ENCODE data around the gene ARMH4.

Gene ARMH4

GRCh38 chr14:58104808-58105207 is 47.2 kb downstream of the ARMH4 start:
- no peak for DNase-seq

DNA sequence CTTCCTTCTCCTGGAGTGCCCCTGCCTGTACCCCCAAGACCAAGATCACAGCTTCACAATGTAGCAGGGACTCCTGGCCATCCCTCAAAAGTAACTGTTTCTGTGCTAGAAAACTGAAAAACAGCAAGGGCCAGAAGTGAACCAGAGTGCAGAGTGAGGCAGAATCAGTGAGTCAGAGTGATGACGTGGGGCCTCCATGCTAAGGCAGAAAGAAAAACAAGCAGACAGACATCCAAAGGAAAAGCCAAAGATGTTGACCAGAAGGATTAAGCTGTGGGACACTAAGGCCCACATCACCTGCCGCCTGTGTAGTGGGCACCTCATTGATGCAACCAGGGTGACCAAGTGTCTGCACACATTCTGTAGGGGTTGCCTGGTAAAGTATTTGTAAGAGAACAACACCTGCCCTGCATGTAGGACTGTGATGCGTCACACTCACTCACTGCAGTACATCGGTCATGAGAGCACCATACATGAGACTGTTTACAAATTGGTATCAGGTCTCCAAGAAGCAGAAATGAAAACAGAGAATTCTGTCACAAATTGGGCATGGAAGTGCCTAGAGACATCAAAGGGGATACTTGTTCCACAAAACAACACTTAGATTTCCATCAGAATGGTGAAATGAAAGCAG is 51.2 kb downstream of the ARMH4 start:
- DNase-seq: no peak

DNA sequence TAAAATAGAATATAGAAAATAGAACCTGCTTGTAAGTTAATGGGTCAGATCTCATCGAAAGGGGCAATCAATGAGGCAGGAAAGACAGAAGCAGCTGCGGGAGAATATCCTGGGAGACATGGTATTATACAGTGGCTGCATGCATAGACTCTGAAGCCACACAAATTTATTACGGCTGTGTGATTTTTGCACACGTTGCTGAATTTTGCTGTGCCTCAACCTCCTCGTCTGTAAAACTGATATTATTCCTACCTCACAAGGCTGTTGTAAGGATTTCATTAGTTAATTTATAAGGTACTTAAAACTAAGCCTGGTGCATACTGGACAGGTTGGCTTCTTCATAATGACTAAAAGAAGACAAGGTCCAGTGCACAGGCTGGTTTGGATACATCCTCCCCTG is 52.3 kb downstream of the ARMH4 start:
- no peak for DNase-seq

- no peak for DNase-seq
Measured at GRCh38 chr14:58098507-58098906, 53.5 kb downstream of the ARMH4 start.

- DNase-seq: no peak
Measured at GRCh38 chr14:58096731-58097130, 55.3 kb downstream of the ARMH4 start.

DNA sequence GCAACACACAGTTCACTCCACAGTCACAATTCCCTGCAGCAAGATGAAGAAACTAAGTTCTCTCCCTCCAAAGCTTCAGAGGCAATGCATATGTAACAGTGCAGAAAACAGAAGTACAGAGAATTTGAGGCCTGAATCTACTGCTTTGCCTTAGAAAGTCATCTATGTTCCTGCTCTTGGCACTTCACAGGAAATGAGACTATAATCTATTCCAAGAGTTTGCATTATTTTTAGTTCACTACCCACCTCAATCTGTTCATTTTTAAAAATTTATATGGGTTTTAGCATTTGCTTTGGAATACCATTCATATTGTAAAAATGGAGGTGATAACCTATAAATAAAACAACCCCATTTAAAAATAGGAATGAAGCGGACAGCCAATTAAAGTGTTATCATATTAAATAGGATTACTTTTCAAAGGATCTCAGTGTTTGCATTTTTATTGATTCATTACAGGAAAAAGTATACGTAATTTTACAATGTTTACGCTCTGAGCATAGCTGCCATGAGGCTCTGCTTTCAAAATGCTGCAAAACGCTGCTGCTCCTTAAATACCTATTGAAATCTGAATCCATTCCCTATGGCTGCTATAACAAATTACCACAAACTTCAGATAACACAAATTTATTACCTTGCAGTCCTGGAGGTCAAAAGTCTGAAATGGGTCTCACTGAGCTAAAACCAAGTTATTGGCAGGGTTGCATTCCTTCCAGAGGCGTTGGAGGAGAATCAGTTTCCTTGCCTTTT is 60.0 kb downstream of the ARMH4 start:
- DNase-seq: no peak

DNA sequence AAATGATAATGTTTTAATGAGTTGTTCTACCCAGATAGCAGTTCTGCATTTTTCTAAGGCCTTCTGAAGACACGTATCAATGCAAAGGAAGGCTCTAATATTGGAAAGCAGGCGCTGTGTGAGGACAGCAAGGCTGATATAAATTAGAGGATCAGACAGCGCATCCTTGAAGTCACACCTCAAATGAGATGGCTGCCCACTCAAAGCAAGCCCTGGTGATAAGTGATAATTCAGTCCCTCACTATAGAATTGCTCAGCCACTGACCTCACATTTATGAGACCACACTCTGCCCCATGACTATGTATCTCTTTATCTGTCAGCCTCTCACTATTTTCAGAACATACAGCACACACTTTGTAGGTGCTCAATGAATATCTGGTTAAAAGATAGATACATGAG is 62.4 kb downstream of the ARMH4 start:
- DNase-seq: no peak

- DNase-seq: peak in 1 of 56 donors; percentile 0
Measured at GRCh38 chr14:58088961-58089360, 63.1 kb downstream of the ARMH4 start.

DNA sequence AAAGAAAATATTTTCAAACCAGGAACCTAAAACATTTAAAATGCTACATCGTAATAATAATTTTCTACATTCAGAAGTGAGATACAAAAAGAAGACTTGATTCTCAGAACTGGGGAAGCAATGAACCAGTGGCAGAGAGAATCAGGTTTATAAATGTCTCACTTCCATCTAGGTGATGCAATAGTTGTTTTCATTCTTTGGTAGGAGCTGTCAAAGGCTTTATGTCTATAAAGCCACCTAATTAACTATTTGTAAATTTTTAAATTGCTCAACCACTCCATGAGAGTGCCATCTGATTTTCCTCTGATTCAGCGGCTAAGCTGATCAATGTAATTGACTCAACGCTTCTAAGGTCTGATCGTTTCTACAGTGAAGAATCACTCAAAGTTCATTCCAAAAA is 66.1 kb downstream of the ARMH4 start:
- no peak for DNase-seq

- DNase-seq: peak in 6 of 56 donors; percentile 0 to 37 (median 18)
Measured at GRCh38 chr14:58082491-58083098, 69.4 kb downstream of the ARMH4 start.

DNA sequence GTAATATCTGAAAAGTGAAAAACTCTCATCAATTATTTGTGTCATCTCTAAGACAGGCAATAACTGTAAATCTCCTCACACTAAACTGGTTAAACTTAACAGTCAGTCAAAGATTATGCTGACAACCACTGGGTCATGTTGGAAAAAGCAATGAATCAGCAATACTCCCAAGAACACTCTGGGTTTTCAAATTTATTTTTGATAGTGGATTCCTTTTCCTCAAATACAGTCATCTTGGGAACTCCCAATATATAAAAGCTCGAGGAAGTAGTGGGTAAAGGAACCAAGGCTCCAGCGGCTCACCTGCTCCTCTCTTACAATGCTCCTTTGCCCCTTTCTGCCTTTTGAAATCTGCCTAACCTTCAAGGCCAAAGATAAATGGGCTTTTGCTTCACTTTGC is 70.0 kb downstream of the ARMH4 start:
- DNase-seq: no peak

GRCh38 chr14:58078471-58078870 is 73.5 kb downstream of the ARMH4 start:
- no peak for DNase-seq

GRCh38 chr14:58078068-58078467 is 73.9 kb downstream of the ARMH4 start:
- no peak for DNase-seq

DNA sequence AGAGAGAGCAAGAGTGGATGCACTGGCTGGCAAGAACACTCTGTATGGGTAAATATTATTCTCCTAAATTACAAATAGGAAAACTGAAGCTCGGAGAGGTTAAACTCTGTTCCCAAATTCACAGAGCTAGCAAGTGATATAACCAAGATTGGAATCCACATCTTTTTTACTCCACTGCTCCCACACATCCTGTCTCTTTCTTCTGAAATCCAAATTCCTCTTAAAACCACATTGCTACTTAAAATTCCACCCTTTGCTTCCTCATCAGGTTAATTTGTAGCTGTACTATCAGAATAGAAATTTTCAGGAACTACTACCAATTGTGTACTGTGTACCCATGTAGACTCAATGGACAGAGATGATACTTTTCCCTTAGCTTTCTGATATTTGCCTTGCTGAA is 74.4 kb downstream of the ARMH4 start:
- no peak for DNase-seq

DNA sequence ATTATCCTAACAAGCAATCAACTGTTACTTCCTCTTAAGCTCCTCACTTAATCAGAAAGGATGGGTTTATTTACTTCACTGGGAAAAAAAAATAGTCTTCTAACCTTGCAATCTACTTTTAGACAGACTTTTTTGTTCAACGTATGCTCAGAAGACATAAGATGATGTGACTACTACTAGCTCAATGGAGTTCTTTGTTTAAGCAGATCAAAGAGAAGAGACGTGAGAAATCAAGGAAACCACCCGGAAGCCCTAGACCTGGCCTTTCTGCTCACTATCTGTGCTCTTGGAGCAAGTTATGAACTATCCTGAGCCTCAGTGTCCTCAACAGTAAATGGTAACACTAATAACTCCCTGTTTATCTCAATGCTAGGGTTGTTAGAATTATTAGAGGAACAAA is 78.5 kb downstream of the ARMH4 start:
- DNase-seq: no peak

- DNase-seq: peak in 22 of 56 donors; percentile 2 to 61 (median 11)
Measured at GRCh38 chr14:58072288-58073071, 79.5 kb downstream of the ARMH4 start.

DNA sequence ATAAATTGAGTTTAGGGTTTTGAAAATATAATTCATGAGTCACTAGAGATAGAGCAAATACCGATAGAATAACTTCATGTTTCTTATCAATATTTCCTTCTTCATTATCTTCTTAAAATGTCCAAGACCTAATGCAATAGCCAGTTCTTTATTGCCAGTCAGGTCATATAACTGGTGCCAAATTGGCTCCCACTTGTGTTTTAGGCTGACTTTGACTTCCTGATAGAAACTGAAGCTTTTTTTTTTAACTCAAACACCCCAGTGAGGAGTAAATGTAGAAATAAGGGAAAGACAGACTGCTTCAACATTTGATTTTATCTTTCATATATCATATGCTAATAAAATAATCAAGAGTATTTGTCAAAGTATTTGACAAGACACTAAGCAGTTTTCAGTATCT is 80.7 kb downstream of the ARMH4 start:
- DNase-seq: no peak

- DNase-seq: no peak
Measured at GRCh38 chr14:58068306-58068705, 83.7 kb downstream of the ARMH4 start.

GRCh38 chr14:58066115-58066514 is 85.9 kb downstream of the ARMH4 start:
- no peak for DNase-seq

DNA sequence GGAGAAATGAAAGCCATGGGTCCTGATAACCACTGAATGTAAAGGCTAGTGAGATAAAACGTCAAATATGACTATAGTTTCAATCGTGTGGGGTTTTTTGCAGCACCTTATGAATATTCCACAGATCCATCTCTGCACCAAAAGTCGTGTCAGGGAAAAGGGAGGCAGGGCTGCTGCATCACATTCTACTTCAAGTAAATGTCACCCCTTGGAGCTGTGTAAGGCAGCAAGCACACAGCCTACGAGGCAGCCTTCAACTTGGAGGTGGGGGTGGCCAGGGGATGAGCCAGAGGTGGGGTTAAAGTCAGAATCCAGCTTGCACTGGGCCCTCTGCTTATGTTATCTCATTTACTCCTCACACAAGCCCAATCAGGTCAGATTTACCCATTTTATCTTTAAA is 90.4 kb downstream of the ARMH4 start:
- no peak for DNase-seq

DNA sequence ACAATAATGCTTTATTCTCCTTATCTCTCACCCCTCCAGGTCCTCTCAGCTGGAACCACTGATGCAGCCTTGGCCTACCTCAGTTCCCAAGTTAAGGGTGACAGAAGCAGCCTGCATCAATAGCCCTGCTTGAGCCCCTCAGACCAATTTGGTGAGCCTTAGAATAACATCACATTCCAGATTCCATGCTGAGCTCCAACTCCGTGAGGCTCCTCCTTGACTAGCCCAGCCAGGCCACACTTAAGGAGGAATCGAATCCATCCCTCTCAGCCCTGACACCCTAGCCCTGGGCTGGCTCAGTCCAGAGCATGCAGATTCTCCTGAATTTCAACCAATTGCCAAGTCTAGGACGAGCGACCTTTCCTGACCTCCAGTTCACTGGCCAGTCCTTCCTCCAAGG is 91.1 kb downstream of the ARMH4 start:
- DNase-seq: no peak

- no peak for DNase-seq
Measured at GRCh38 chr14:58060077-58060476, 91.9 kb downstream of the ARMH4 start.
